GM23338 (cell line): ENCODE measurements around the gene CENPX. TPM values are rescaled to one million over a fixed set of nuclear protein-coding genes. Genes with fewer than 3 reads are reported as not detected.

Source experiments
- ATAC-seq: fragments of 200-7000 bp; cut with Tn5 transposase; 3 replicates; pipeline ENCODE4 v1.9.1; 2020
- DNase-seq: peaks from one replicate; pipeline ENCODE4 v3.0.0-alpha.2; 2015; ENCODE audit warnings: low spot score
- H2AFZ ChIP-seq: fragments of 200-600 bp; sonication (generic); 2 replicates; pipeline ENCODE4 v1.8.0; 2016; ENCODE audit warnings: antibody characterized with exemption, mild to moderate bottlenecking, moderate library complexity
- H3F3A ChIP-seq: fragments of 200-600 bp; sonication (generic); replicated peaks from 2 replicates; pipeline ENCODE4 v1.8.0; 2017; ENCODE audit warnings: antibody characterized with exemption, mixed run types, low read depth
- H3K27ac ChIP-seq: fragments of 200-600 bp; sonication (generic); 2 replicates; pipeline ENCODE4 v1.6.1; 2016; ENCODE audit warnings: low read depth
- H3K27me3 ChIP-seq: fragments of 200-600 bp; sonication (generic); 2 replicates; pipeline ENCODE4 v1.8.0; 2016; ENCODE audit warnings: mild to moderate bottlenecking, mixed run types, moderate library complexity; ENCODE audit not compliant: insufficient read depth
- H3K36me3 ChIP-seq: fragments of 200-600 bp; sonication (generic); 2 replicates; pipeline ENCODE4 v1.8.0; 2016; ENCODE audit warnings: mild to moderate bottlenecking; ENCODE audit not compliant: insufficient read depth
- H3K4me1 ChIP-seq: fragments of 200-600 bp; sonication (generic); 2 replicates; pipeline ENCODE4 v1.8.0; 2016; ENCODE audit warnings: mild to moderate bottlenecking, moderate library complexity; ENCODE audit not compliant: insufficient read depth
- H3K4me2 ChIP-seq: fragments of 200-600 bp; sonication (generic); 2 replicates; pipeline ENCODE4 v1.7.1; 2017; ENCODE audit warnings: mixed run types
- H3K4me3 ChIP-seq: fragments of 200-600 bp; sonication (generic); 2 replicates; pipeline ENCODE4 v1.6.1; 2016; ENCODE audit warnings: mixed run types
- H3K79me2 ChIP-seq: fragments of 200-600 bp; sonication (generic); replicated peaks from 2 replicates; pipeline ENCODE4 v1.8.0; 2017; ENCODE audit warnings: mild to moderate bottlenecking; ENCODE audit not compliant: insufficient read depth
- H3K9me2 ChIP-seq: fragments of 200-600 bp; sonication (generic); 2 replicates; pipeline ENCODE4 v1.8.0; 2017; ENCODE audit not compliant: insufficient read depth
- H4K20me1 ChIP-seq: fragments of 200-600 bp; sonication (generic); replicated peaks from 2 replicates; pipeline ENCODE4 v1.8.0; 2017; ENCODE audit warnings: mild to moderate bottlenecking; ENCODE audit not compliant: insufficient read depth
- H3K27ac Mint-ChIP-seq: 2 replicates; pipeline ENCODE4 v1.8.0; 2020; ENCODE audit warnings: inconsistent platforms, mild to moderate bottlenecking, moderate library complexity, mixed read lengths
- H3K27me3 Mint-ChIP-seq: 3 replicates; pipeline ENCODE4 v1.8.0; 2022; ENCODE audit warnings: low read depth, mild to moderate bottlenecking, moderate library complexity, mixed read lengths, inconsistent platforms; ENCODE audit not compliant: insufficient read depth, poor library complexity
- H3K36me3 Mint-ChIP-seq: 3 replicates; pipeline ENCODE4 v1.8.0; 2021; ENCODE audit warnings: low read depth, mild to moderate bottlenecking, inconsistent platforms, moderate library complexity, mixed read lengths
- H3K4me1 Mint-ChIP-seq: 3 replicates; pipeline ENCODE4 v1.8.0; 2020; ENCODE audit warnings: mild to moderate bottlenecking, inconsistent platforms, mixed read lengths
- H3K4me3 Mint-ChIP-seq: 3 replicates; pipeline ENCODE4 v1.8.0; 2021; ENCODE audit warnings: moderate library complexity, mild to moderate bottlenecking, inconsistent platforms, mixed read lengths
- H3K9me3 Mint-ChIP-seq: 3 replicates; pipeline ENCODE4 v1.8.0; 2020; ENCODE audit warnings: moderate library complexity, mild to moderate bottlenecking, inconsistent platforms, mixed read lengths
- EZH2 ChIP-seq: fragments of 200-600 bp; sonication (generic); IDR thresholded peaks from one replicate; pipeline ENCODE4 v1.8.0; 2017; ENCODE audit warnings: antibody characterized with exemption, mild to moderate bottlenecking, low read depth; ENCODE audit not compliant: unreplicated experiment
- EZH2phosphoT487 ChIP-seq: fragments of 200-600 bp; sonication (generic); IDR thresholded peaks from one replicate; pipeline ENCODE4 v1.8.1; 2018; ENCODE audit warnings: antibody characterized with exemption; ENCODE audit not compliant: unreplicated experiment
- JUNB ChIP-seq: IDR thresholded peaks from one replicate; pipeline ENCODE4 v1.6.1; 2016; ENCODE audit warnings: antibody characterized with exemption; ENCODE audit not compliant: unreplicated experiment
- NANOG ChIP-seq: IDR thresholded peaks from 2 replicates; pipeline ENCODE4 v1.6.1; 2016; ENCODE audit warnings: antibody characterized with exemption, borderline replicate concordance
- POLR2AphosphoS5 ChIP-seq: IDR thresholded peaks from 2 replicates; pipeline ENCODE4 v1.6.1; 2016; ENCODE audit warnings: antibody characterized with exemption, low read depth
- REST ChIP-seq: IDR thresholded peaks from one replicate; pipeline ENCODE4 v1.6.1; 2018; ENCODE audit warnings: antibody characterized with exemption; ENCODE audit not compliant: unreplicated experiment
- STAT1 ChIP-seq: IDR thresholded peaks from one replicate; pipeline ENCODE4 v1.6.1; 2016; ENCODE audit warnings: antibody characterized with exemption; ENCODE audit not compliant: unreplicated experiment
- ZNF114 ChIP-seq: fragments of 250-450 bp; sonication (Bioruptor Pico); IDR thresholded peaks from 2 replicates; pipeline ENCODE4 v1.5.0; 2020; ENCODE audit warnings: mild to moderate bottlenecking, moderate library complexity
- ZNF331 ChIP-seq: fragments of 250-450 bp; sonication (Bioruptor Pico); IDR thresholded peaks from 2 replicates; pipeline ENCODE4 v1.5.0; 2020; ENCODE audit warnings: low read depth, mild to moderate bottlenecking, moderate library complexity
- polyA plus RNA-seq: library from polyadenylated mRNA; unstranded; fragments of >200 nt; fragmentation: Nextera tagmentation; extraction: Ambion mirVana; gene quantifications from 2 replicates; pipeline ENCODE4 v1.2.1, GENCODE V29; 2016
- total RNA-seq: library from RNA; depleted of rRNA; stranded (reverse); fragments of >200 nt; shearing (Covaris generic); gene quantifications from 2 replicates; pipeline ENCODE4 v1.2.3, GENCODE V29; 2014
- TF ChIP-seq, protein P1 (sequence below): IDR thresholded peaks from 2 replicates; pipeline ENCODE4 v1.6.1; 2016; ENCODE audit warnings: antibody characterized with exemption
- TF ChIP-seq, protein P2 (sequence below): fragments of 250-450 bp; sonication (Bioruptor Pico); IDR thresholded peaks from 2 replicates; pipeline ENCODE4 v1.5.0; 2020; ENCODE audit warnings: mild to moderate bottlenecking, moderate library complexity

CENPX gene
- total and polyA plus RNA-seq, 2 experiments from 2014 or later = 114 to 157 TPM

GRCh38 chr17:82029391-82029790 is 6.7 kb upstream of the CENPX start (continued):
- TF ChIP-seq REST (no peak), ZNF331 (no peak)

- no peaks in the 10 kb centered on the region; the same call in none of the 3 replicates for H3K36me3 Mint-ChIP-seq
- TF ChIP-seq, protein P1, sequence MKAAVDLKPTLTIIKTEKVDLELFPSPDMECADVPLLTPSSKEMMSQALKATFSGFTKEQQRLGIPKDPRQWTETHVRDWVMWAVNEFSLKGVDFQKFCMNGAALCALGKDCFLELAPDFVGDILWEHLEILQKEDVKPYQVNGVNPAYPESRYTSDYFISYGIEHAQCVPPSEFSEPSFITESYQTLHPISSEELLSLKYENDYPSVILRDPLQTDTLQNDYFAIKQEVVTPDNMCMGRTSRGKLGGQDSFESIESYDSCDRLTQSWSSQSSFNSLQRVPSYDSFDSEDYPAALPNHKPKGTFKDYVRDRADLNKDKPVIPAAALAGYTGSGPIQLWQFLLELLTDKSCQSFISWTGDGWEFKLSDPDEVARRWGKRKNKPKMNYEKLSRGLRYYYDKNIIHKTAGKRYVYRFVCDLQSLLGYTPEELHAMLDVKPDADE = no peak
- TF ChIP-seq ZNF114 (CRISPR knock-in tag) (no peak), POLR2AphosphoS5 (no peak), ZNF331 (no peak), EZH2phosphoT487 (no peak), REST (no peak), EZH2 (no peak), STAT1 (no peak), NANOG (no peak), JUNB (no peak)
- TF ChIP-seq, protein P2, sequence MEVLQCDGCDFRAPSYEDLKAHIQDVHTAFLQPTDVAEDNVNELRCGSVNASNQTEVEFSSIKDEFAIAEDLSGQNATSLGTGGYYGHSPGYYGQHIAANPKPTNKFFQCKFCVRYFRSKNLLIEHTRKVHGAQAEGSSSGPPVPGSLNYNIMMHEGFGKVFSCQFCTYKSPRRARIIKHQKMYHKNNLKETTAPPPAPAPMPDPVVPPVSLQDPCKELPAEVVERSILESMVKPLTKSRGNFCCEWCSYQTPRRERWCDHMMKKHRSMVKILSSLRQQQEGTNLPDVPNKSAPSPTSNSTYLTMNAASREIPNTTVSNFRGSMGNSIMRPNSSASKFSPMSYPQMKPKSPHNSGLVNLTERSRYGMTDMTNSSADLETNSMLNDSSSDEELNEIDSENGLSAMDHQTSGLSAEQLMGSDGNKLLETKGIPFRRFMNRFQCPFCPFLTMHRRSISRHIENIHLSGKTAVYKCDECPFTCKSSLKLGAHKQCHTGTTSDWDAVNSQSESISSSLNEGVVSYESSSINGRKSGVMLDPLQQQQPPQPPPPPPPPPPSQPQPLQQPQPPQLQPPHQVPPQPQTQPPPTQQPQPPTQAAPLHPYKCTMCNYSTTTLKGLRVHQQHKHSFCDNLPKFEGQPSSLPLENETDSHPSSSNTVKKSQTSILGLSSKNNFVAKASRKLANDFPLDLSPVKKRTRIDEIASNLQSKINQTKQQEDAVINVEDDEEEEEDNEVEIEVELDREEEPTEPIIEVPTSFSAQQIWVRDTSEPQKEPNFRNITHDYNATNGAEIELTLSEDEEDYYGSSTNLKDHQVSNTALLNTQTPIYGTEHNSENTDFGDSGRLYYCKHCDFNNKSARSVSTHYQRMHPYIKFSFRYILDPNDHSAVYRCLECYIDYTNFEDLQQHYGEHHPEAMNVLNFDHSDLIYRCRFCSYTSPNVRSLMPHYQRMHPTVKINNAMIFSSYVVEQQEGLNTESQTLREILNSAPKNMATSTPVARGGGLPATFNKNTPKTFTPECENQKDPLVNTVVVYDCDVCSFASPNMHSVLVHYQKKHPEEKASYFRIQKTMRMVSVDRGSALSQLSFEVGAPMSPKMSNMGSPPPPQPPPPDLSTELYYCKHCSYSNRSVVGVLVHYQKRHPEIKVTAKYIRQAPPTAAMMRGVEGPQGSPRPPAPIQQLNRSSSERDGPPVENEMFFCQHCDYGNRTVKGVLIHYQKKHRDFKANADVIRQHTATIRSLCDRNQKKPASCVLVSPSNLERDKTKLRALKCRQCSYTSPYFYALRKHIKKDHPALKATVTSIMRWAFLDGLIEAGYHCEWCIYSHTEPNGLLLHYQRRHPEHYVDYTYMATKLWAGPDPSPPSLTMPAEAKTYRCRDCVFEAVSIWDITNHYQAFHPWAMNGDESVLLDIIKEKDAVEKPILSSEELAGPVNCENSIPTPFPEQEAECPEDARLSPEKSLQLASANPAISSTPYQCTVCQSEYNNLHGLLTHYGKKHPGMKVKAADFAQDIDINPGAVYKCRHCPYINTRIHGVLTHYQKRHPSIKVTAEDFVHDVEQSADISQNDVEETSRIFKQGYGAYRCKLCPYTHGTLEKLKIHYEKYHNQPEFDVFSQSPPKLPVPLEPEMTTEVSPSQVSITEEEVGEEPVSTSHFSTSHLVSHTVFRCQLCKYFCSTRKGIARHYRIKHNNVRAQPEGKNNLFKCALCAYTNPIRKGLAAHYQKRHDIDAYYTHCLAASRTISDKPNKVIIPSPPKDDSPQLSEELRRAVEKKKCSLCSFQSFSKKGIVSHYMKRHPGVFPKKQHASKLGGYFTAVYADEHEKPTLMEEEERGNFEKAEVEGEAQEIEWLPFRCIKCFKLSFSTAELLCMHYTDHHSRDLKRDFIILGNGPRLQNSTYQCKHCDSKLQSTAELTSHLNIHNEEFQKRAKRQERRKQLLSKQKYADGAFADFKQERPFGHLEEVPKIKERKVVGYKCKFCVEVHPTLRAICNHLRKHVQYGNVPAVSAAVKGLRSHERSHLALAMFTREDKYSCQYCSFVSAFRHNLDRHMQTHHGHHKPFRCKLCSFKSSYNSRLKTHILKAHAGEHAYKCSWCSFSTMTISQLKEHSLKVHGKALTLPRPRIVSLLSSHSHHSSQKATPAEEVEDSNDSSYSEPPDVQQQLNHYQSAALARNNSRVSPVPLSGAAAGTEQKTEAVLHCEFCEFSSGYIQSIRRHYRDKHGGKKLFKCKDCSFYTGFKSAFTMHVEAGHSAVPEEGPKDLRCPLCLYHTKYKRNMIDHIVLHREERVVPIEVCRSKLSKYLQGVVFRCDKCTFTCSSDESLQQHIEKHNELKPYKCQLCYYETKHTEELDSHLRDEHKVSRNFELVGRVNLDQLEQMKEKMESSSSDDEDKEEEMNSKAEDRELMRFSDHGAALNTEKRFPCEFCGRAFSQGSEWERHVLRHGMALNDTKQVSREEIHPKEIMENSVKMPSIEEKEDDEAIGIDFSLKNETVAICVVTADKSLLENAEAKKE (CRISPR knock-in tag) = no peak
These were observed 6.3 kb upstream of the CENPX start for GRCh38 chr17:82028966-82029365.

More at GRCh38 chr17:82028966-82029365, 6.3 kb upstream of the CENPX start:
- H3K4me1 ChIP-seq = peaks cover 6% of the 10 kb centered on the region; the same call in 1 of the 2 replicates
- H3F3A ChIP-seq = peaks cover 13% of the 10 kb centered on the region
- H3K27me3 Mint-ChIP-seq = peaks cover 17% of the 10 kb centered on the region
- no peak overlapping the region for H2AFZ ChIP-seq
- H3K36me3 ChIP-seq = no peaks in the 10 kb centered on the region
- H3K4me1 Mint-ChIP-seq = peaks cover 10% of the 10 kb centered on the region
- no peaks in the 10 kb centered on the region for H4K20me1 ChIP-seq
- no peaks in the 10 kb centered on the region; the same call in 2 of the 3 replicates for H3K9me3 Mint-ChIP-seq
- H3K27ac Mint-ChIP-seq = no peak overlapping the region
- H3K27me3 ChIP-seq = no peaks in the 10 kb centered on the region
- H3K27ac ChIP-seq = no peak overlapping the region
- H3K4me2 ChIP-seq = no peak overlapping the region
- no peak overlapping the region for H3K4me3 ChIP-seq
- DNase-seq = no peak
- H3K9me2 ChIP-seq = no peaks in the 10 kb centered on the region
- no peak for ATAC-seq
- no peak overlapping the region for H3K4me3 Mint-ChIP-seq
- peaks cover 8% of the 10 kb centered on the region; the same call in 1 of the 2 replicates for H3K79me2 ChIP-seq
